ENCODE results near the gene ARMC7.

GRCh38 chr17:75155191-75155601 lies 45.4 kb downstream of the ARMC7 start:
- TF ChIP-seq CTCF (IDR thresholded peaks at IDR 0.05), result no peak
- no peak for TF ChIP-seq POLR2A (IDR thresholded peaks at IDR 0.05)

Measured in testis (tissue), 2 donors.